A549 (cell line): Measurements from ENCODE around the gene HBG2. TPM values are rescaled to one million over a fixed set of nuclear protein-coding genes. Genes with fewer than 3 reads are reported as not detected.

Experiments used
- ATAC-seq, 2 experiments: fragments of 200-7000 bp in 1 of 2; fragments of >200 bp in 1 of 2; cut with Nextera tagmentation in 1 of 2; cut with Tn5 transposase in 1 of 2; 3 replicates each; pipeline versions ENCODE4 v1.8.0 to v1.9.1; 2018 to 2020; ENCODE audit warnings: mild to moderate bottlenecking in 1 of 2, moderate library complexity in 1 of 2
- CTCF ChIA-PET: fragments of 300-600 bp; sonication (Branson Sonifier 250); formaldehyde crosslinking; extraction: SDS; loops from one replicate; lab custom pipeline; 2021; ENCODE audit warnings: antibody characterized with exemption, inconsistent platforms; lab: Yijun Ruan, JAX
- POLR2A ChIA-PET: fragments of 350-600 bp; formaldehyde crosslinking; extraction: SDS; loops from one replicate; lab custom pipeline; 2021; ENCODE audit warnings: antibody characterized with exemption, inconsistent platforms; lab: Yijun Ruan, JAX
- DNase-seq, 2 experiments: peaks; one replicate each; pipeline versions ENCODE4 v3.0.0 to v3.0.0-alpha.2; 2011 to 2016; ENCODE audit warnings: low read depth in 1 of 2, low spot score in 1 of 2
- FAIRE-seq: peaks from 2 replicates; lab custom pipeline; 2011; peaks lifted over from hg19 to GRCh38; lab: Jason Lieb, UNC
- H3K27ac ChIP-seq, 2 experiments: fragments of >200 bp; sonication (Bioruptor Twin); formaldehyde crosslinking; 3 replicates each; pipeline ENCODE4 v1.5.1; 2016 to 2017
- H3K4me1 ChIP-seq: fragments of >200 bp; sonication (Bioruptor Twin); formaldehyde crosslinking; 3 replicates; pipeline ENCODE4 v1.6.1; 2016
- H3K4me2 ChIP-seq: fragments of >200 bp; sonication (Bioruptor Twin); formaldehyde crosslinking; 3 replicates; pipeline ENCODE4 v1.6.1; 2016
- H3K4me3 ChIP-seq: fragments of >200 bp; sonication (Bioruptor Twin); formaldehyde crosslinking; 3 replicates; pipeline ENCODE4 v1.5.1; 2016
- H3K9me3 ChIP-seq: fragments of >200 bp; sonication (Bioruptor Twin); formaldehyde crosslinking; 3 replicates; pipeline ENCODE4 v1.6.1; 2016
- ATOH8 ChIP-seq: fragments of 250-450 bp; sonication (Bioruptor Pico); IDR thresholded peaks from 2 replicates; pipeline ENCODE4 v1.5.0; 2020; ENCODE audit warnings: low read depth, mild to moderate bottlenecking, moderate library complexity
- CBX2 ChIP-seq: fragments of 200-600 bp; sonication (generic); IDR thresholded peaks from 2 replicates; pipeline ENCODE4 v1.6.1; 2016; ENCODE audit warnings: low read depth, mild to moderate bottlenecking, borderline replicate concordance
- CEBPB ChIP-seq, 2 experiments: fragments of >200 bp in 1 of 2; sonication (Bioruptor Twin) in 1 of 2; formaldehyde crosslinking in 1 of 2; IDR thresholded peaks; 2 replicates each; pipeline ENCODE4 v1.6.1; 2012 to 2016
- E2F6 ChIP-seq: IDR thresholded peaks from 2 replicates; pipeline ENCODE4 v1.6.1; 2012; ENCODE audit warnings: low read depth, borderline replicate concordance
- EHMT2 ChIP-seq: fragments of 200-600 bp; sonication (generic); IDR thresholded peaks from 2 replicates; pipeline ENCODE4 v1.6.1; 2016; ENCODE audit warnings: antibody characterized with exemption, low read depth, mild to moderate bottlenecking, moderate library complexity
- FOSL2 ChIP-seq, 2 experiments: fragments of 450-650 bp in 1 of 2; fragments of >200 bp in 1 of 2; sonication (Bioruptor Twin) in 1 of 2; formaldehyde crosslinking; IDR thresholded peaks; 2 replicates each; pipeline versions ENCODE4 v1.5.0 to v1.6.1; 2016 to 2020; ENCODE audit warnings: mild to moderate bottlenecking in 1 of 2, moderate library complexity in 1 of 2
- GATA3 ChIP-seq: IDR thresholded peaks from 2 replicates; pipeline ENCODE4 v1.6.1; 2012; ENCODE audit warnings: borderline replicate concordance
- HMGXB4 ChIP-seq: fragments of 250-450 bp; sonication (Bioruptor Pico); IDR thresholded peaks from 2 replicates; pipeline ENCODE4 v1.5.0; 2021; ENCODE audit warnings: mild to moderate bottlenecking, moderate library complexity, borderline replicate concordance
- HOXB13 ChIP-seq: fragments of 250-450 bp; sonication (Bioruptor Pico); IDR thresholded peaks from 2 replicates; pipeline ENCODE4 v1.5.0; 2020; ENCODE audit warnings: low read depth, mild to moderate bottlenecking, moderate library complexity
- HOXB5 ChIP-seq: fragments of 250-450 bp; sonication (Bioruptor Pico); IDR thresholded peaks from 2 replicates; pipeline ENCODE4 v1.5.0; 2020; ENCODE audit warnings: mild to moderate bottlenecking, moderate library complexity
- KDM1A ChIP-seq: fragments of 200-600 bp; sonication (generic); IDR thresholded peaks from 2 replicates; pipeline ENCODE4 v1.6.1; 2016; ENCODE audit warnings: low read depth, mild to moderate bottlenecking
- KDM5A ChIP-seq: fragments of 200-600 bp; sonication (generic); IDR thresholded peaks from 2 replicates; pipeline ENCODE4 v1.6.1; 2016; ENCODE audit warnings: antibody characterized with exemption, mild to moderate bottlenecking
- NPAS2 ChIP-seq: fragments of 250-450 bp; sonication (Bioruptor Pico); IDR thresholded peaks from 2 replicates; pipeline ENCODE4 v1.8.0; 2022; ENCODE audit warnings: mild to moderate bottlenecking, moderate library complexity, borderline replicate concordance
- NR3C1 ChIP-seq: fragments of >200 bp; sonication (Bioruptor Twin); formaldehyde crosslinking; IDR thresholded peaks from 3 replicates; pipeline ENCODE4 v1.6.1; 2017
- PBX3 ChIP-seq: IDR thresholded peaks from 2 replicates; pipeline ENCODE4 v1.6.1; 2012
- POLR2AphosphoS2 ChIP-seq: conservative IDR thresholded peaks from 2 replicates; pipeline ENCODE4 v1.6.1; 2012; ENCODE audit warnings: low read length, improper control_type of control experiment, inconsistent platforms
- SMC3 ChIP-seq: fragments of >200 bp; sonication (Bioruptor Twin); formaldehyde crosslinking; IDR thresholded peaks from 3 replicates; pipeline ENCODE4 v1.6.1; 2018; ENCODE audit warnings: inconsistent platforms
- TFCP2L1 ChIP-seq: fragments of 250-450 bp; sonication (Bioruptor Pico); IDR thresholded peaks from 2 replicates; pipeline ENCODE4 v1.5.0; 2021; ENCODE audit warnings: mild to moderate bottlenecking
- ZC3H11A ChIP-seq: fragments of 450-650 bp; IDR thresholded peaks from 2 replicates; pipeline ENCODE4 v1.6.1; 2014; ENCODE audit warnings: antibody characterized with exemption, mild to moderate bottlenecking
- WGBS: methylation state at CpG from one replicate; pipeline ENCODE4 v1.1.6; 2017; ENCODE audit errors: missing lambda C conversion rate; 5-methylcytosine and 5-hydroxymethylcytosine counted together
- polyA plus RNA-seq, 4 experiments: library from polyadenylated mRNA; depleted of rRNA in 3 of 4; stranded (reverse); fragments of >200 nt; fragmentation: RNase III in 1 of 4; extraction: RNeasy Plus Mini Kit Qiagen cat#74134 plus additional on column Dnase treatment in 1 of 4; gene quantifications; 2 replicates in 3 of 4; 3 replicates in 1 of 4; pipeline ENCODE4 v1.2.3, GENCODE V29; 2011 to 2017
- TF ChIP-seq, protein P1 (sequence below): fragments of 150-350 bp; IDR thresholded peaks from 2 replicates; pipeline ENCODE4 v1.6.1; 2014; ENCODE audit warnings: low read depth, mild to moderate bottlenecking, low read length
- TF ChIP-seq, protein P2 (sequence below): IDR thresholded peaks from 2 replicates; pipeline ENCODE4 v1.6.1; 2012

HBG2 gene
- polyA plus RNA-seq, 2 of the 4 experiments (the other 2 are of a cell fraction) = not detected

DNA sequence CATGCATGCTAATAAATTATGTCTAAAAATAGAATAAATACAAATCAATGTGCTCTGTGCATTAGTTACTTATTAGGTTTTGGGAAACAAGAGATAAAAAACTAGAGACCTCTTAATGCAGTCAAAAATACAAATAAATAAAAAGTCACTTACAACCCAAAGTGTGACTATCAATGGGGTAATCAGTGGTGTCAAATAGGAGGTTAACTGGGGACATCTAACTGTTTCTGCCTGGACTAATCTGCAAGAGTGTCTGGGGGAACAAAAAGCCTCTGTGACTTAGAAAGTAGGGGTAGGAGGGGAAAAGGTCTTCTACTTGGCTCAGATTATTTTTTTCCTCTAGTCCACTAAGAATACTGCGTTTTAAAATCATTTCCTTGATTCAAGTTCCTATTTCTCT, 26.9 kb downstream of the HBG2 start (continued):
- TF ChIP-seq, protein P1, sequence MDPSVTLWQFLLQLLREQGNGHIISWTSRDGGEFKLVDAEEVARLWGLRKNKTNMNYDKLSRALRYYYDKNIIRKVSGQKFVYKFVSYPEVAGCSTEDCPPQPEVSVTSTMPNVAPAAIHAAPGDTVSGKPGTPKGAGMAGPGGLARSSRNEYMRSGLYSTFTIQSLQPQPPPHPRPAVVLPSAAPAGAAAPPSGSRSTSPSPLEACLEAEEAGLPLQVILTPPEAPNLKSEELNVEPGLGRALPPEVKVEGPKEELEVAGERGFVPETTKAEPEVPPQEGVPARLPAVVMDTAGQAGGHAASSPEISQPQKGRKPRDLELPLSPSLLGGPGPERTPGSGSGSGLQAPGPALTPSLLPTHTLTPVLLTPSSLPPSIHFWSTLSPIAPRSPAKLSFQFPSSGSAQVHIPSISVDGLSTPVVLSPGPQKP = no peak
- TF ChIP-seq CEBPB (IDR thresholded peaks at IDR 0.05) (no peak), HMGXB4 (no peak), HOXB13 (CRISPR knock-in tag) (no peak), EHMT2 (no peak), POLR2AphosphoS2 (no peak), ZC3H11A (no peak), TFCP2L1 (CRISPR knock-in tag) (no peak), GATA3 (no peak), HOXB5 (no peak), PBX3 (no peak)
- TF ChIP-seq, all 56 proteins: peak for 0

- Histone ChIP-seq H3K27ac (no peak within 1 kb of the TSS), H3K4me2 (no peak within 1 kb of the TSS), H3K9me3 (no peaks in the 10 kb centered on the region), H3K4me1 (no peaks in the 10 kb centered on the region), H3K4me3 (no peak within 1 kb of the TSS)
- ATAC-seq = no peak
- no peak for FAIRE-seq
- no peak for DNase-seq
- WGBS = 24% methylated on average over 3 of the region's 3 CpGs
- no peak for TF ChIP-seq HOXB5
- TF ChIP-seq NR3C1 = no peak
- no peak for TF ChIP-seq SMC3
- TF ChIP-seq HOXB13 (CRISPR knock-in tag) = no peak
- TF ChIP-seq E2F6 = no peak
- TF ChIP-seq, protein P2, sequence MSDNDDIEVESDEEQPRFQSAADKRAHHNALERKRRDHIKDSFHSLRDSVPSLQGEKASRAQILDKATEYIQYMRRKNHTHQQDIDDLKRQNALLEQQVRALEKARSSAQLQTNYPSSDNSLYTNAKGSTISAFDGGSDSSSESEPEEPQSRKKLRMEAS = no peak
- no peak for TF ChIP-seq KDM1A
- TF ChIP-seq ATOH8 = no peak
- no peak for TF ChIP-seq KDM5A
- no peak for TF ChIP-seq ZC3H11A
- no peak for TF ChIP-seq NPAS2 (CRISPR knock-in tag)
- no peak for TF ChIP-seq PBX3
- TF ChIP-seq CEBPB (IDR thresholded peaks at IDR 0.05) = no peak
- no peak for TF ChIP-seq FOSL2 (IDR thresholded peaks at IDR 0.05)
- no peak for TF ChIP-seq FOSL2 (CRISPR knock-in tag; IDR thresholded peaks at IDR 0.05)
- TF ChIP-seq CBX2 = no peak
- POLR2A ChIA-PET = no interaction called here
- CTCF ChIA-PET = interaction anchor here (0.6 kb wide), 1 partner anchor 461 kb away, joined by 4 read pairs; no protein-coding TSS in a partner anchor
Measured at GRCh38 chr11:5226732-5227310, 27.8 kb downstream of the HBG2 start, which contains the start of gene HBB. TSS of gene HBB (minus strand) at chr11:5227071. CDS start at chr11:5227021, 50 bp downstream.
